Mesendoderm (in vitro differentiated cells): ENCODE results near the gene FRAS1.

Experiments used
- DNase-seq: peaks from one replicate; pipeline ENCODE4 v3.0.0; 2013
- H2AK5ac ChIP-seq: 2 replicates; pipeline ENCODE4 v1.6.1; 2013; ENCODE audit warnings: low read length, inconsistent platforms
- H2BK120ac ChIP-seq: 2 replicates; pipeline ENCODE4 v1.6.1; 2013; ENCODE audit warnings: low read depth, mild to moderate bottlenecking, low read length, moderate library complexity, mixed read lengths
- H2BK15ac ChIP-seq: replicated peaks from 2 replicates; pipeline ENCODE4 v1.6.1; 2013; ENCODE audit warnings: low read depth, mild to moderate bottlenecking, moderate library complexity
- H2BK5ac ChIP-seq: 2 replicates; pipeline ENCODE4 v1.6.1; 2013; ENCODE audit warnings: low read length, inconsistent platforms
- H3K18ac ChIP-seq: 2 replicates; pipeline ENCODE4 v1.6.1; 2013; ENCODE audit warnings: mild to moderate bottlenecking, low read length, mixed read lengths
- H3K23ac ChIP-seq: one replicate; pipeline ENCODE4 v1.6.1; 2013; ENCODE audit warnings: low read length
- H3K27ac ChIP-seq: 2 replicates; pipeline ENCODE4 v1.5.1; 2013; ENCODE audit warnings: low read depth, mild to moderate bottlenecking, inconsistent platforms, low read length, moderate library complexity
- H3K27me3 ChIP-seq: 2 replicates; pipeline ENCODE4 v1.6.1; 2013; ENCODE audit warnings: low read length, control low read depth, mild to moderate bottlenecking, inconsistent platforms; ENCODE audit not compliant: insufficient read depth, poor library complexity
- H3K36me3 ChIP-seq: 2 replicates; pipeline ENCODE4 v1.6.1; 2013; ENCODE audit warnings: low read length, inconsistent platforms; ENCODE audit not compliant: control insufficient read depth, insufficient read depth
- H3K4ac ChIP-seq: one replicate; pipeline ENCODE4 v1.6.1; 2013; ENCODE audit warnings: low read depth, mild to moderate bottlenecking, low read length, moderate library complexity
- H3K4me1 ChIP-seq: 2 replicates; pipeline ENCODE4 v1.6.1; 2013; ENCODE audit warnings: low read depth, low read length, inconsistent platforms; ENCODE audit not compliant: control insufficient read depth
- H3K4me2 ChIP-seq: 2 replicates; pipeline ENCODE4 v1.6.1; 2013; ENCODE audit warnings: low read length
- H3K4me3 ChIP-seq: 2 replicates; pipeline ENCODE4 v1.5.1; 2013; ENCODE audit warnings: mild to moderate bottlenecking, low read length
- H3K56ac ChIP-seq: one replicate; pipeline ENCODE4 v1.6.1; 2013; ENCODE audit warnings: low read length
- H3K79me1 ChIP-seq: 2 replicates; pipeline ENCODE4 v1.6.1; 2013; ENCODE audit warnings: low read length, inconsistent platforms
- H3K79me2 ChIP-seq: 2 replicates; pipeline ENCODE4 v1.6.1; 2013; ENCODE audit warnings: mild to moderate bottlenecking, low read length; ENCODE audit not compliant: control insufficient read depth, insufficient read depth
- H3K9ac ChIP-seq: 2 replicates; pipeline ENCODE4 v1.6.1; 2013; ENCODE audit warnings: low read length, inconsistent platforms
- H4K5ac ChIP-seq: one replicate; pipeline ENCODE4 v1.6.1; 2013; ENCODE audit warnings: low read length
- H4K8ac ChIP-seq: one replicate; pipeline ENCODE4 v1.6.1; 2013; ENCODE audit warnings: low read depth, mild to moderate bottlenecking, control low read depth, low read length, moderate library complexity
- WGBS: extraction: QIAGEN DNeasy Blood & Tissue Kit; methylation state at CpG from one replicate; pipeline ENCODE4 v1.1.7; 2013; ENCODE audit warnings: low lambda C conversion rate, missing lambda C conversion rate; ENCODE audit not compliant: insufficient coverage; ENCODE audit errors: extremely low coverage; 5-methylcytosine and 5-hydroxymethylcytosine counted together

The FRAS1 gene

DNA sequence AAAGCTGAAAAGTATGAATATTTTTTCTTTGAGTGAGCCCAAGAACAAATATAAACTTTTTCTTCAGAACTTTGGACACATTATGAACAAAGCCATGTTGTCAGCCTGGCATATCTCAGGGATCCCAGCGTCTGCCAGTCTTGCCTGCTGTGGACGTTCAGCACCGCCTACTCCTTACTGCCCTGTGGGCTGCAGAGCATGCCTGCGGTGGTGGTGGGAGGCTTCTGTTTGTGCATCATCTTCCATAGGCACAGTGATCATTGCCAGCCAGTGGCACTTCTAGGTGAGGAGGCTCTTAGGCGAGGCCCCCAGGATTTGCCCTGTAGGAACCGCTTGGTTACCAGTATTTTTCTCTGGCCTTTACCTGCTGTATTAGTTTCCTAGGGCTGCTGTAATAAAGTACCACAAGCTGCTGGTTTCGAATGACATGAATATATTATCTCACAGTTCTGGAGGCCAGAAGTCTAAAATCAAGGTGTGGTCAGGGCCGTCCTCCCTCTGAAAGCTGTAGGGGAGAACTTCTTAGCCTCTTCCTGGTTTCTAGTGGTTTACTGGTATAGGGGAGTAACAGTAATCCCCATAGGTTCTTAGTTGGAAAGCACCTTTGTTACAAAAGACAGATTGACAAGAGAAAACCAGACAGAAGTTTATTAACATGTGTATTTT is 509.8 kb downstream of the FRAS1 start:
- no peak overlapping the region for H3K23ac ChIP-seq
- H3K9ac ChIP-seq, result no peak overlapping the region
- no CpG with 5 or more reads among the region's 8 CpGs for WGBS
- no peaks in the 10 kb centered on the region for H3K27me3 ChIP-seq
- peak overlapping the region; percentile 11 for H3K56ac ChIP-seq
- no peaks in the 10 kb centered on the region for H3K79me1 ChIP-seq
- H3K27ac ChIP-seq, result no peak overlapping the region
- no peak overlapping the region for H4K8ac ChIP-seq
- peaks cover 4% of the 10 kb centered on the region for H3K4me1 ChIP-seq
- H3K79me2 ChIP-seq, result no peaks in the 10 kb centered on the region
- H2BK5ac ChIP-seq, result no peak overlapping the region
- no peak overlapping the region for H2AK5ac ChIP-seq
- H3K4ac ChIP-seq, result no peak overlapping the region
- no peak overlapping the region for H3K18ac ChIP-seq
- H3K4me3 ChIP-seq, result no peak overlapping the region
- no peak overlapping the region for H4K5ac ChIP-seq
- no peak overlapping the region for H3K4me2 ChIP-seq
- H2BK120ac ChIP-seq, result no peak overlapping the region
- H2BK15ac ChIP-seq, result no peak overlapping the region
- DNase-seq, result no peak
- no peaks in the 10 kb centered on the region for H3K36me3 ChIP-seq

- H2BK5ac ChIP-seq, result no peak overlapping the region
- H3K4me2 ChIP-seq, result no peak overlapping the region
- H4K5ac ChIP-seq, result no peak overlapping the region
- no peak overlapping the region for H3K18ac ChIP-seq
- no peak overlapping the region for H3K56ac ChIP-seq
- no peaks in the 10 kb centered on the region for H3K27me3 ChIP-seq
- no peak overlapping the region for H3K27ac ChIP-seq
- H3K4me3 ChIP-seq, result no peak overlapping the region
- H3K79me1 ChIP-seq, result no peaks in the 10 kb centered on the region
- DNase-seq, result peak; percentile 59
- H3K4ac ChIP-seq, result no peak overlapping the region
- peaks cover 4% of the 10 kb centered on the region for H3K4me1 ChIP-seq
- no peak overlapping the region for H4K8ac ChIP-seq
- no peaks in the 10 kb centered on the region for H3K79me2 ChIP-seq
- H3K9ac ChIP-seq, result no peak overlapping the region
- H2AK5ac ChIP-seq, result no peak overlapping the region
- WGBS, result no CpG with 5 or more reads among the region's 2 CpGs
- H3K23ac ChIP-seq, result no peak overlapping the region
- H2BK120ac ChIP-seq, result no peak overlapping the region
- H2BK15ac ChIP-seq, result no peak overlapping the region
- no peaks in the 10 kb centered on the region for H3K36me3 ChIP-seq
These were observed 510.5 kb downstream of the FRAS1 start for GRCh38 chr4:78567500-78568060.

DNA sequence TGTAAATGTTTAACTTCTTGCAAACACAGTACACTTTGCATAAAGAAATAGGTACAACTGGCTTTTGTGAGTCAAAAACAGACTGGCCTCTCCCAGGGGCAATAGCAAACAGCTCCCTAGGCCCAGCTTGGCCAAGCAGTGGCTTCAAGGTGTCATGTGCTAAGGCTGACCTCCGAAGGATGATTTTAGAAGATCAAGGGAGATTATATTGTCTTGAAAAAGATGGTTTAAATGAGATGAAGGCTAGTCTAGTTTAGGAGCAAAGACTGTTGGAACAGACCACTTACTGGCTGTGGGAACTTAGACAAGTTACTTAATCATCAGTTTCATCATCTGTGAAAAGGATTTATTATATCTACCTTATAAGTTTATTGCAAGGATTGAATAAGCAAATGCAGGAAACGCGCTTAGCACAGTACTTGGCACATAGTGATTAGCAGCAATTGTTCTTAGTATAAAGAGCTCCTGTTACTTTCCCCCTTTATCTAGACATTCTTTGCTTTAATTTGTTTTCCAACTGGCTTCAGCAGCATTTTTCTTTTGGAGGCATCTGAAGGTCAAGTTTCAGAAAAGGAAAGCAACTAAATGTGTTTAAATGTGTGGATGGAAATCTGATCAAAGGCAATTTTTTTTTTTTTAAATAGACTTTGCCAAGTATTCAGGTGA is 511.6 kb downstream of the FRAS1 start:
- Histone ChIP-seq H2AK5ac (no peak overlapping the region), H3K9ac (no peak overlapping the region), H3K4ac (no peak overlapping the region), H3K4me1 (peaks cover 2% of the 10 kb centered on the region), H3K56ac (no peak overlapping the region), H2BK15ac (no peak overlapping the region), H2BK120ac (no peak overlapping the region), H3K27ac (no peak overlapping the region), H3K27me3 (no peaks in the 10 kb centered on the region), H3K79me1 (no peaks in the 10 kb centered on the region), H3K4me3 (no peak overlapping the region), H3K4me2 (no peak overlapping the region), H4K8ac (no peak overlapping the region), H3K18ac (peak overlapping the region; percentile 31), H3K79me2 (no peaks in the 10 kb centered on the region), H2BK5ac (no peak overlapping the region), H3K23ac (no peak overlapping the region), H4K5ac (no peak overlapping the region), H3K36me3 (no peaks in the 10 kb centered on the region)
- no CpG with 5 or more reads among the region's 3 CpGs for WGBS
- DNase-seq, result peak; percentile 35

GRCh38 chr4:78569306-78569821 is 512.2 kb downstream of the FRAS1 start:
- WGBS, result no CpG with 5 or more reads among the region's 6 CpGs
- H3K4me2 ChIP-seq, result no peak overlapping the region
- H4K8ac ChIP-seq, result no peak overlapping the region
- no peak overlapping the region for H3K23ac ChIP-seq
- H3K27ac ChIP-seq, result no peak overlapping the region
- peaks cover 2% of the 10 kb centered on the region for H3K4me1 ChIP-seq
- H2BK120ac ChIP-seq, result no peak overlapping the region
- no peak overlapping the region for H3K4me3 ChIP-seq
- H2AK5ac ChIP-seq, result no peak overlapping the region
- no peaks in the 10 kb centered on the region for H3K27me3 ChIP-seq
- no peak overlapping the region for H3K56ac ChIP-seq
- H3K18ac ChIP-seq, result no peak overlapping the region
- H3K4ac ChIP-seq, result no peak overlapping the region
- no peak overlapping the region for H4K5ac ChIP-seq
- no peaks in the 10 kb centered on the region for H3K36me3 ChIP-seq
- H2BK15ac ChIP-seq, result no peak overlapping the region
- H3K79me1 ChIP-seq, result no peaks in the 10 kb centered on the region
- peak; percentile 90 for DNase-seq
- no peaks in the 10 kb centered on the region for H3K79me2 ChIP-seq
- no peak overlapping the region for H2BK5ac ChIP-seq
- no peak overlapping the region for H3K9ac ChIP-seq

- Histone ChIP-seq H3K4ac (no peak overlapping the region), H2BK120ac (no peak overlapping the region), H3K4me2 (no peak overlapping the region), H3K4me3 (no peak overlapping the region), H4K5ac (no peak overlapping the region), H3K79me1 (no peaks in the 10 kb centered on the region), H3K36me3 (no peaks in the 10 kb centered on the region), H2AK5ac (no peak overlapping the region), H2BK15ac (no peak overlapping the region), H3K4me1 (peaks cover 2% of the 10 kb centered on the region), H3K23ac (no peak overlapping the region), H3K9ac (no peak overlapping the region), H2BK5ac (no peak overlapping the region), H3K27ac (no peak overlapping the region), H3K27me3 (no peaks in the 10 kb centered on the region), H4K8ac (no peak overlapping the region), H3K79me2 (no peaks in the 10 kb centered on the region), H3K56ac (no peak overlapping the region), H3K18ac (no peak overlapping the region)
- no CpG with 5 or more reads among the region's 2 CpGs for WGBS
- DNase-seq, result no peak
These were observed 513.0 kb downstream of the FRAS1 start for GRCh38 chr4:78570117-78570516.
